ENCODE results near the gene NAV2. TPM values are rescaled to one million over a fixed set of nuclear protein-coding genes. Genes with fewer than 3 reads are reported as not detected.

The NAV2 gene
- total RNA-seq, 1 experiment from 2014 or later: 23.3 TPM

GRCh38 chr11:19827399-19828135 lies 114.9 kb downstream of the NAV2 start:
- H3F3A ChIP-seq (ENCODE audit: insufficient read depth, low read depth): peaks cover 14% of the 10 kb centered on the region; the same call in 1 of the 2 replicates
- H3K4me3 ChIP-seq: no peak overlapping the region
- POLR2A ChIA-PET (ENCODE audit: unreplicated experiment): no interaction called here
- no peak overlapping the region for H3K4me2 ChIP-seq
- H3K27me3 ChIP-seq (ENCODE audit: insufficient read depth, low read depth): no peaks in the 10 kb centered on the region
- BruUV-seq (replicated peaks): no TSS peak
- intact Hi-C loops (cut with micrococcal nuclease; ENCODE audit: unreplicated experiment): no loop called here
- H2AFZ ChIP-seq: no peak overlapping the region
- H3K36me3 ChIP-seq (ENCODE audit: low read depth): peaks cover under 1% of the 10 kb centered on the region
- H3K79me2 ChIP-seq (ENCODE audit: low read depth): peaks cover 3% of the 10 kb centered on the region; the same call in 1 of the 2 replicates
- CTCF ChIA-PET: no interaction called here
- H4K20me1 ChIP-seq (ENCODE audit: insufficient read depth): no peaks in the 10 kb centered on the region; the same call in none of the 2 replicates
- peaks cover 16% of the 10 kb centered on the region for H3K4me1 ChIP-seq (replicated peaks; ENCODE audit: insufficient read depth)
- H3K9me3 ChIP-seq (ENCODE audit: insufficient read depth, low read depth): no peaks in the 10 kb centered on the region
- no peaks in the 10 kb centered on the region for H3K9me2 ChIP-seq (ENCODE audit: insufficient read depth)
- no peak overlapping the region for H3K27ac ChIP-seq
- TF ChIP-seq CTCF (conservative IDR thresholded peaks at IDR 0.05): no peak
- DNase-seq: no peak

DNA sequence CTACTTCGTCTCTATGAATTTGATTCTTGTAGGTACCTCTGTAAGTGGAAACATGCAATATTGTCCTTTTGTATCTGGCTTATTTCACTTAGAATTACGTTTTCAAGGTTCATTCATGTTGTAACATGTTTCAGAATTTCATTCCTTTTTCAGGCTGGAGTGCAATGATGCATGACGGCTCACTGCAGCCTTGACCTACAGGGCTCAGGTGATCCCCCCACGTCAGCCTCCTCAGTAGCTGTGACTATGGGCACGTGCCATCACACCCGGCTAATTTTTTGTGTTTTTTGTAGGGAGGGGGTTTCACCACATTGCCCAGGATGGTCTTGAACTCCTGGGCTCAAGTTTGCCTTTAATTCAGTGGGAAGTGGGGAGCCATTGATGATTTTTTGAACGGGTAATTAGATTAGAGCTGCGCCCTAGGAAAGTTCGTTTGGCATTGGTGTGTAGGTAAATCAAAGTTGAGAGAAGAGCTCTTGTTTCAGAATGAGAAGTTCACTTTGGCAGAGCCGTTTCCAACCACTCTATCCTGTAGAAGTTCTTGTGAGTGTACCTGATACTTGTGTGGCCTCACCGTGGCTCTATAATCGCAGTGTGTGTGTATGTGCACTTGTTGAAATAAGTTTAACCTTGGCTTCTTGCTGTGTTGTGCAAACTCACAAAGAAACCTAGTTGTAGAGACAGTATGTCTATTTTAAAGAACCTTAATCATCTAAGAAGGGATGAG lies 115.9 kb downstream of the NAV2 start:
- no peaks in the 10 kb centered on the region for H3K9me2 ChIP-seq (ENCODE audit: insufficient read depth)
- peaks cover 16% of the 10 kb centered on the region for H3K4me1 ChIP-seq (replicated peaks; ENCODE audit: insufficient read depth)
- no peaks in the 10 kb centered on the region; the same call in none of the 2 replicates for H4K20me1 ChIP-seq (ENCODE audit: insufficient read depth)
- H3K36me3 ChIP-seq (ENCODE audit: low read depth): peaks cover 10% of the 10 kb centered on the region
- H3K79me2 ChIP-seq (ENCODE audit: low read depth): peaks cover 3% of the 10 kb centered on the region; the same call in 1 of the 2 replicates
- intact Hi-C loops (cut with micrococcal nuclease; ENCODE audit: unreplicated experiment): no loop called here
- H3K9me3 ChIP-seq (ENCODE audit: insufficient read depth, low read depth): no peaks in the 10 kb centered on the region; the same call in 1 of the 2 replicates
- DNase-seq: no peak
- TF ChIP-seq EZH2 (IDR thresholded peaks at IDR 0.05; ENCODE audit: low read depth) (no peak), CTCF (conservative IDR thresholded peaks at IDR 0.05) (no peak)
- peaks cover 14% of the 10 kb centered on the region; the same call in 1 of the 2 replicates for H3F3A ChIP-seq (ENCODE audit: insufficient read depth, low read depth)
- no peak overlapping the region for H3K4me2 ChIP-seq
- no peak overlapping the region for H3K4me3 ChIP-seq
- ChIA-PET POLR2A (ENCODE audit: unreplicated experiment) (interaction anchor here (0.6 kb wide), 1 partner anchor 51 kb away, joined by 25 read pairs; no protein-coding TSS in a partner anchor), CTCF (no interaction called here)
- H2AFZ ChIP-seq: no peak overlapping the region
- BruUV-seq (replicated peaks): no TSS peak
- H3K27ac ChIP-seq: peak overlapping the region; percentile 34
- no peaks in the 10 kb centered on the region for H3K27me3 ChIP-seq (ENCODE audit: insufficient read depth, low read depth)

DNA sequence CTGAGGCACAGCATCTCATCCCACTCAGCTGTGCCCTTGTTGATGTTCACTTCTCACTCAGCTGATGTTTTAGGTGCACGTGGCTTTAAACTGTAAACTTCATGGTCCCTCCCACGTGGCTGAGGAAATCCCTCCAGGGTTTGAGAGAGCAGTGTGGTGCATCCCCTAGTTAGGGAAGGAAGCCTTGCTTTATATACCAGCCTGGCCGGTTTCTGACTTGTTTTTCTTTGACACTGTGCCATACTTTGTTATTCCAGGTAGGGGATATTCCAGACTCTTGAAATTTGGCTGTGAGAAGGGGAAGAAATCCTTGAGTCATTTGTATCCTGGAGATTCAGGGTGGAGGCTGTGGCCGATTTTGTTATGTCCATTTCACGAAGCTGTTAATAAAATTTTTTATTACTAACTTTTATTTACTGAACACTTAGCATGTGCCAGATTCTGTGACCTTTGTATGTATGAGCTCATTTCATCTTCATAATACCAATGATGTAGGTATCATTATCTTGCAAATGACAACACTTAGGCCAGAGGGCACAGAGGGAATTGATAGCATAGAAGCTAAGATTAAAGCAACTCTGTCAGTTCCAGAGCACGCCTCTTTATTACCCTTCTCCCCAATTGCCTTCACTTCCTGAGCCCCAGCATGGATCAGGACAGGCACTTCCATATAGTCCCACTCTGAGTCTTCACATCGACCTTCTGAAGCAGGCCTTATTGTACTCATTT lies 116.6 kb downstream of the NAV2 start:
- TF ChIP-seq CTCF (conservative IDR thresholded peaks at IDR 0.05) (no peak), EZH2 (IDR thresholded peaks at IDR 0.05; ENCODE audit: low read depth) (no peak)
- no peak overlapping the region for H3K4me3 ChIP-seq
- no peaks in the 10 kb centered on the region; the same call in 1 of the 2 replicates for H3K9me3 ChIP-seq (ENCODE audit: insufficient read depth, low read depth)
- peak overlapping the region; percentile 13; the same call in 1 of the 2 replicates for H3K4me2 ChIP-seq
- no peaks in the 10 kb centered on the region; the same call in none of the 2 replicates for H4K20me1 ChIP-seq (ENCODE audit: insufficient read depth)
- POLR2A ChIA-PET (ENCODE audit: unreplicated experiment): interaction anchor here (0.6 kb wide), 1 partner anchor 52 kb away, joined by 25 read pairs; no protein-coding TSS in a partner anchor
- no TSS peak for BruUV-seq (replicated peaks)
- peak overlapping the region; percentile 34 for H3K27ac ChIP-seq
- no peak overlapping the region for H2AFZ ChIP-seq
- no peaks in the 10 kb centered on the region for H3K9me2 ChIP-seq (ENCODE audit: insufficient read depth)
- DNase-seq: peak; percentile 3 to 62
- peaks cover 14% of the 10 kb centered on the region; the same call in 1 of the 2 replicates for H3F3A ChIP-seq (ENCODE audit: insufficient read depth, low read depth)
- no peaks in the 10 kb centered on the region for H3K79me2 ChIP-seq (ENCODE audit: low read depth)
- peaks cover 16% of the 10 kb centered on the region for H3K4me1 ChIP-seq (replicated peaks; ENCODE audit: insufficient read depth)
- H3K36me3 ChIP-seq (ENCODE audit: low read depth): peaks cover 14% of the 10 kb centered on the region
- no peaks in the 10 kb centered on the region for H3K27me3 ChIP-seq (ENCODE audit: insufficient read depth, low read depth)
- CTCF ChIA-PET: no interaction called here
- intact Hi-C loops (cut with micrococcal nuclease; ENCODE audit: unreplicated experiment): no loop called here

All from PC-9 (cell line).